HG02623 (cell line): ENCODE data around the gene DNAH2.

Source experiments
- ATAC-seq: cut with Tn5 transposase; IDR thresholded peaks from one replicate; pipeline ENCODE4 v1.9.1; 2021; ENCODE audit warnings: moderate library complexity; ENCODE audit not compliant: unreplicated experiment

DNAH2 gene

DNA sequence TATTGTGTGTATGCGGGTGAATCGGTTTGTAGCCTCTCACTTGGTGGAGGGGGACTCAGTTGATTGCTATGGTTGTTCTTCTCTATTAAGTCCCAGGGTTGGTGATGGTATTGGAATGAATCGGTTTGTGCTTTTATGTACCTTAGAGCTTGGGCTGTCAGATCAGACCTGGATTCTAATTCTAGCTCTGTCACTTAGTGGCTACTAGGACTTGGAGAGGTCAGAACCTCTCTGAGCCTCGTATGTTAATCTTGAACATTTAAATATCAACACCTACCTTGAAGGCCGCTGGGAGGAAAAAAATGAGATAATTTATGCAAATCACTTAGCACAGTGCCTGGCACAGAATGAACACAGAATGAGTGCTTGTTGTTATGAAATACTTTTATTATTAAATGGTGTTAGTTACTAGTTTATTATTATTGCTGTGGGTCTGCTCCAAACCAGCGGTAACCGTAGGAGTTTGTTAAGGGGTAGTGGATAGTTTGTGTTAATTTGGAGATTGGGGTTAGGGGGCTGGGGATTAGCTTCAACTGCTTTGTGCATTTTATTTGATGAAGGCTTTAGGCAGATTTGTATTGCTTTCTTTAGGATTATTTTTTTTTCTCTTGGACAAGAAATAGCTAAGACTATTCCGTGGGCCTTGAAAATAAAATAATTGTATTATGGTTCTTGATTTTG lies 120.0 kb downstream of the DNAH2 start:
- ATAC-seq, result no peak

DNA sequence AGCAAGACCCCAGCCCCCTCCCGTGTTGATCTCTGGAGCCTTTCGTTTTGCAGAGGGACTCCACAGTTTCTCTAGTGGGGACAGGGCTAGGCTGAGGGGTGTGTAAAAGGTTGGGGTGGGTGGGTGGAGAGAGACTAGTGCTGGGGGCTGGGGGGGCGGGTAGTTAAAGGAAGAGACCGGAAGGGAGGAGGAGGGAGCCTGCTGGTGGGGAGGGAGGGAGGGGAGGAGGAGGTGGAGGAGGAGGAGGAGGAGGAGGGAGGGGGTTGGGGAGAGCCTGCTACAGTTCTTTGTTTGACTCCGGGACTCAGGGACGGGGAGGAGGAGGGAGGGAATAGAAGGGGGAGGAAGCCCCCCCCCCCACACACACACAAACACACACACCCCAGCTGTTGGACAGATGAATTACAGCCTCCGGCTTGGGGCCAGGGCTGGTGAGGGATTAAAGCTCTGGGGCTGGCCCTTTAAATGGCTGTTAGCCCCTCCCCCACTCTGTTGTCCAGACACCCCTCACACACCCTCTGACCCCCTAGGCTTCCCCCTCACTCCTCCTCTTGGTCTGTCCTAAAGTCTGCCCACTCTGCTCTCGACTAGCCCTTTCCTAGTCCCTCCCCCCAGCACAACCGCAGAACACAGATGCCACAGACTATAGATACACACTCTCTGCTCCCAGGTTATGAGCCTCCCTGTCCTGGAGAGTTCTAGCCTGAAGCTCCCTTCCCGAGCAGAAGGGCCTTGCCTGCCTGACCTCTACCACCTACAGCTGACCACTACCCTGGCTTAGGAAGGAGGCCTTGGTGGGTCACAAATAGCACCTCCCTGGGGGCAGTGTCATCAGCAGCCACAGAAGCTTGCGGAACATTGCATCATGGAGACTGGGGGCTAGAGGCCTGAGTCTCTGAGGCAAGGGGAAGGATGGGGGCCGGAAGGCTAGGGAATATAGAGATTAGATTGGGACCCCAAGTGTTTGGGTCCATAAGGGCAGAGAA lies 120.8 kb downstream of the DNAH2 start:
- ATAC-seq, result no peak

DNA sequence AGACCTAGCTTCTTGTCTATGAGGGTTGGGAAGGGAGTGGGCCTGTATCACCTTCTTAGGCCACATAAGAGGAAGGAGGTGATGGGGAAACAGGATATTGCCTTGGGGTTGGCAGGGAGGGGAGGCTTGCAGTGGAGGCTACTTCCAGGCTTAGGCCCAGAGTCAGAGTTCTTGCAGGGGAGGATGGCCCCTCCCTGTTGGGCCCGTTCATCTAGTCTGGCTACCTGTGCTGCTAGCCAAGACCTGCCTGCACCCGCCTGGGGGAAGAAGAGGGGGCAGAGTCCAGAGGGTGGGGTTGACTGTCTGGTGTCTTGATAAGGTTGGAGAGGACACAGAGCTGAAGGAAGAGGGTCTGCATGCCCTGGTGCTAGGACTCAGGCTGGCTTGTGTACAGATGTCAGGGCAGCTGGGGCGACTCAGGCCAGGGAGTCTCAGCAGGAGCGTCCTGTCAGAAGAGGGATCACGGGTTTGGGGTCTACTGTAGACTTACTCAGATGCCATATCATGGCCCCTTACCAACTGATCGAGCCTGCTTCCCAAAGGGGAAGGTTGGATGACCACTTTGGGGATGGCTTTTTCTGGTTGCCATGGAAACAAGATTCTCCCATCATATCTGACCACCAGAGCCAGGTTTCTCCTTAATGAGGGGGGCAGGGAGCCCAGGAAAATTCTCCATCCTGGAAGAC lies 121.8 kb downstream of the DNAH2 start:
- ATAC-seq, result no peak

DNA sequence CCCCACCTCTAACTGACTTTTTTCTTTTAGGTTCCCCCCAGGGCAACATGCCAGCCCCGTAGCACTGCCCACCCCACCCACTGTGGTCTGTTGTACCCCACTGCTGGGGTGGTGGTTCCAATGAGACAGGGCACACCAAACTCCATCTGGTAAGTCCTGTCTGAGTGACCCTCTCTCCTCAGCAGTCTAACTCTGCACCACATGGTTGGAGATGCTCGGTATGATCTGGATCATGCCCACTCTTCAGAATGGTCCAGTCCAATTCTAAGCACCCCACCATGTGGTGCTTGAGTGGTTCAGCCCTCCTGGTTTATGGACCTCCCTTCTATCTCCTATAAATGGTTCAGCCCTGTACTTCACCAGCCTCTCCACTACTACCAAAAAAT lies 122.3 kb downstream of the DNAH2 start:
- ATAC-seq, result no peak

DNA sequence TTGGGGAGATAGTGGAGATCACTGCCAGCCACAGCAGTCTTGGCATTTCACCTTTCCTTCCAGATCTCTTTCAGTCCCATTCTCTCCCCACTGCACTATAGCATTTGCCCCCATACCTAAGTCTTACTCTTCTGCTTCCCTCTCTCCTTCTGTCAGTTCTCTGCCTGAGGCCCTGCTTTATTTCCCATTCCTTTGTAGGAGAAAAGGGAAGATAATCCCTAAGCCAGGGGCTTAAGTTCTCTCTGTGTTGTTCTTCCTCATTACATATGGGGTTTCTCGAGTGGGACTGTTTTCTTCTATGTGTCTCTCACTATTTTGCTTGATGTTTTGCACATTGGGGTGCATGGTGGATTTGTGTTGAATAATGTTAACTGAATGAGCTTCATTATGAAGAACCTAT lies 122.9 kb downstream of the DNAH2 start:
- no peak for ATAC-seq

DNA sequence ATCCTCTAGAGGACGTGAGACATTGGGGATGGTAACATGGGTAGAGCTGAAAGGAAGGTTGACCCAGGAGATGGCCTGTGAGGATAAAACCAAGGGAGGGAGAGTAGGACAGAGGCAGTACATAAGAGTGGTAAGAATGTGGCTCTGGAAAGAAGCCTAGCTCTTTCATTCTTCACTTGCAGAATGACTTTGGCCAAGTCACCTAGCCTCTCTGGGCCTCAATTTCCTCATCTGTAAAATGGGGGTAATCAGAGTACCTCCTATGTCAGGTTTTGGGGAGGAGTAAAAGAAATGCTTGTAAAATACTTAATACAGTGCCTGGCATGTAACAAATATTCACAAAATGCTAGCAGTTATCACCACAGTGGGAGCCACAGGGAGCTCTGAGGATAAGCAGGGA lies 123.3 kb downstream of the DNAH2 start:
- no peak for ATAC-seq

DNA sequence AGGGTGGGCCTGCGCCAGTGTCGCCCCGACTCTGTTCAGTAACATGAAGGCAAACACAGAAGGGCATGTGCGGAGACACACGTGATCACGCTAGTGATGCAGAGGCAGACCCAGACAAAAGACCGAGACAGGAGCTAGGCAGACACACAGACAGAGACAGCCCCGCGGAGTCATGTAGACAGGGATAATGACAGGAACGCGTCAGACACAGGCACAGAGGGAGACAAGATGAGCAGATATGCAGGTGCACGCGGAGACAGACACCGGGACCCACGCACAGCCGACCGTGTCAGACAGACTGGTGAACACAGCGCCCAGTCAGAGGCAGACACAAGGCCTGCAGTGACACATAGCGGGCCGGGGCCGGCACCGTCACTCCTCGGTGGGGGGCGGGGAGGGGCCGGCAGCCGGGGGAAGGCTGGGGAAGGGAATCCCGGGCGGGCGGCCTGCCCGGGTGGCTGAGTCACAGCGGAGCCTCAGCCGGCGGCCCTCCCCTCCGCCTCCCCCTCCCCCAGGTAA lies 123.9 kb downstream of the DNAH2 start:
- ATAC-seq, result no peak

DNA sequence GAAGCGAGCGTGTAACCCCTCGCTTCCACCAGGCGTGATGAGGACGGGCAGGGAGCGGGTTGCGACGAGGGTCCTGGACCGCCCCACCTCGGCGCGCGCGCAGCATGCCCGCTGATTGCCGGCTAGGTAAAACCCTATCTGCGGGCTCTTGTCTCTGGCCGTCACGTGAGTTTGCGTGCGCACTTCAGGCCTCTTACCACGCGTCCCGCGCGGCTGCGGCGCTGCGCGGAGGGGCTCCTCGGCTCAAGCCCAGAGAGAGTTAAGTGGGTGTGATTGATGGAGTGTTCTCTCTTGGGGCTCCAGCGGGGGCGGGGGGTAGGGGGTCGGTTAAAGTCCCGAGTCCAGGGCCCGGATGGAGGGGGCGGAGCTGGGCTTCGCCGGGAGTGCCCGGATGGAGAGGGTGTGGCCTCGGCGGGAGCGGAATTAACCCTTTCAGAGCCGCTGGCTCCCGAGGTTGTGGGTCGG lies 124.4 kb downstream of the DNAH2 start:
- peak; percentile 23 for ATAC-seq

GRCh38 chr17:7842380-7843256 lies 125.1 kb downstream of the DNAH2 start:
- peak; percentile 27 for ATAC-seq

GRCh38 chr17:7843257-7843535 lies 125.7 kb downstream of the DNAH2 start:
- ATAC-seq, result no peak

GRCh38 chr17:7843536-7844291 lies 126.2 kb downstream of the DNAH2 start:
- ATAC-seq, result peak; percentile 16

GRCh38 chr17:7844292-7845154 lies 127.0 kb downstream of the DNAH2 start:
- peak; percentile 46 for ATAC-seq

DNA sequence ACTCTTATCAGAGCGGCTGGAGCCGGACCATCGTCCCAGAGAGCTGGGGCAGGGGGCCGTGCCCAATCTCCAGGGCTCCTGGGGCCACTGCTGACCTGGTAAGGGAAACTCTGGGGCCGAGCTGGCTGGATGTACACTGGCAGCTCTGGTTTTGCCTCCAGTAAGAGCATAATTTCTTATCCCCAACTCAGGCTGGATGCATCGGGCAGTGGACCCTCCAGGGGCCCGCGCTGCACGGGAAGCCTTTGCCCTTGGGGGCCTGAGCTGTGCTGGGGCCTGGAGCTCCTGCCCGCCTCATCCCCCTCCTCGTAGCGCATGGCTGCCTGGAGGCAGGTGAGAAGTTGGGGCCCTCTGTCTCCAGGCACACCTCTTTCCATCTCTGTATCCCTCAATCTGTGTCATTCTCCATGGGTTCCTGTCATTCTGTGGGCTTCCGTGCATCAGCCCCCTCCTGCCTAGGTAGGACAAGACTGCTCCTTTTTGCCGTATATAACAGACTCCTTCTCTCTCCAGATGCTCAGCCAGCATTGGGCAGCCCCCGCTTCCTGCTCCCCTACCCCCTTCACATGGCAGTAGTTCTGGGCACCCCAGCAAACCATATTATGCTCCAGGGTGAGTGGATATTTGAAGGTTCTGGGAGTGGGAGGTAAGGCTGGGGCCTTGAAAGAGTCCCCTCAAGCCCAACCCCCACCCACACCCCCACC lies 128.0 kb downstream of the DNAH2 start:
- no peak for ATAC-seq

DNA sequence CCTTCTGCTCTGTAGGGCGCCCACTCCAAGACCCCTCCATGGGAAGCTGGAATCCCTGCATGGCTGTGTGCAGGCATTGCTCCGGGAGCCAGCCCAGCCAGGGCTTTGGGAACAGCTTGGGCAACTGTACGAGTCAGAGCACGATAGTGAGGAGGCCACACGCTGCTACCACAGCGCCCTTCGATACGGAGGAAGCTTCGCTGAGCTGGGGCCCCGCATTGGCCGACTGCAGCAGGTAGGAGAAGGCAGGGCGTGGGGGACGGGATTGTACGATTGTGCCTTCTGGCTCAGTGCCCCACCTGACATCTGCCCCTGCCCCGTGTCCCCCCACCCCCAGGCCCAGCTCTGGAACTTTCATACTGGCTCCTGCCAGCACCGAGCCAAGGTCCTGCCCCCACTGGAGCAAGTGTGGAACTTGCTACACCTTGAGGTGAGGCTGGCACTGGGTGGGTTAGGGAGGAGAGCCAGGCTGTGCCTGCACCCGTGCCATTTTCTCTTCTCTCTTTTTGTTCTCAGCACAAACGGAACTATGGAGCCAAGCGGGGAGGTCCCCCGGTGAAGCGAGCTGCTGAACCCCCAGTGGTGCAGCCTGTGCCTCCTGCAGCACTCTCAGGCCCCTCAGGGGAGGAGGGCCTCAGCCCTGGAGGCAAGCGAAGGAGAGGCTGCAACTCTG lies 128.7 kb downstream of the DNAH2 start:
- ATAC-seq, result no peak

- ATAC-seq, result no peak
Observed at GRCh38 chr17:7846765-7847661, 129.5 kb downstream of the DNAH2 start.

- ATAC-seq, result no peak
Observed at GRCh38 chr17:7848131-7848579, 130.6 kb downstream of the DNAH2 start.

GRCh38 chr17:7848739-7849129 lies 131.2 kb downstream of the DNAH2 start:
- ATAC-seq, result no peak
